HepG2 (cell line): ENCODE data around the gene MYO1B. TPM values are rescaled to one million over a fixed set of nuclear protein-coding genes. Genes with fewer than 3 reads are reported as not detected.
A peak's percentile ranks its signal among the peaks of the same experiment; 100 is the strongest.

ENCODE experiments used
- ARID2 ChIP-seq: sonication (generic); formaldehyde crosslinking; IDR thresholded peaks from 2 replicates; pipeline ENCODE4 v1.8.1; 2022; ENCODE audit warnings: mild to moderate bottlenecking, missing genetic modification reagents, borderline replicate concordance
- ARID5B ChIP-seq: IDR thresholded peaks from 2 replicates; pipeline ENCODE4 v1.4.0; 2020; ENCODE audit warnings: mild to moderate bottlenecking, missing genetic modification reagents
- ATF3 ChIP-seq: sonication (generic); formaldehyde crosslinking; IDR thresholded peaks from 2 replicates; pipeline ENCODE4 v1.4.0; 2020; ENCODE audit warnings: missing genetic modification reagents
- BATF2 ChIP-seq: sonication (generic); formaldehyde crosslinking; IDR thresholded peaks from 2 replicates; pipeline ENCODE4 v1.8.0; 2022; ENCODE audit warnings: mild to moderate bottlenecking, missing genetic modification reagents, moderate library complexity
- CEBPZ ChIP-seq: IDR thresholded peaks from 2 replicates; pipeline ENCODE4 v1.6.1; 2012; ENCODE audit warnings: low read length, improper control_type of control experiment
- CHD2 ChIP-seq: IDR thresholded peaks from 2 replicates; pipeline ENCODE4 v1.6.1; 2011; ENCODE audit warnings: low read depth, low read length, improper control_type of control experiment
- GATAD2A ChIP-seq: IDR thresholded peaks from 2 replicates; pipeline ENCODE4 v1.6.1; 2016
- KDM4B ChIP-seq: sonication (generic); formaldehyde crosslinking; IDR thresholded peaks from 2 replicates; pipeline ENCODE4 v1.4.0; 2020; ENCODE audit warnings: missing genetic modification reagents
- KMT2A ChIP-seq: sonication (generic); formaldehyde crosslinking; IDR thresholded peaks from 2 replicates; pipeline ENCODE4 v1.4.0; 2020; ENCODE audit warnings: missing genetic modification reagents
- ZBTB43 ChIP-seq: sonication (generic); formaldehyde crosslinking; conservative IDR thresholded peaks from 2 replicates; pipeline ENCODE4 v1.4.0; 2020; ENCODE audit warnings: missing genetic modification reagents
- ZFP62 ChIP-seq: sonication (generic); formaldehyde crosslinking; IDR thresholded peaks from 2 replicates; pipeline ENCODE4 v1.4.0; 2020; ENCODE audit warnings: missing genetic modification reagents
- ZNF335 ChIP-seq: sonication (generic); formaldehyde crosslinking; IDR thresholded peaks from 2 replicates; pipeline ENCODE4 v1.4.0; 2020; ENCODE audit warnings: missing genetic modification reagents
- ZNF501 ChIP-seq: sonication (generic); formaldehyde crosslinking; IDR thresholded peaks from 2 replicates; pipeline ENCODE4 v1.5.1; 2020; ENCODE audit warnings: mild to moderate bottlenecking, moderate library complexity, missing genetic modification reagents
- ZNF552 ChIP-seq: sonication (generic); formaldehyde crosslinking; IDR thresholded peaks from 2 replicates; pipeline ENCODE4 v1.9.0; 2022; ENCODE audit warnings: missing genetic modification reagents, mild to moderate bottlenecking, borderline replicate concordance
- ZNF615 ChIP-seq: sonication (generic); formaldehyde crosslinking; IDR thresholded peaks from 2 replicates; pipeline ENCODE4 v1.5.0; 2020; ENCODE audit warnings: mild to moderate bottlenecking, missing genetic modification reagents, borderline replicate concordance
- ZNF720 ChIP-seq: sonication (generic); formaldehyde crosslinking; IDR thresholded peaks from 2 replicates; pipeline ENCODE4 v1.4.0; 2020; ENCODE audit warnings: missing genetic modification reagents
- ZNF746 ChIP-seq: sonication (generic); formaldehyde crosslinking; IDR thresholded peaks from 2 replicates; pipeline ENCODE4 v1.8.0; 2022; ENCODE audit warnings: mild to moderate bottlenecking, missing genetic modification reagents
- polyA plus RNA-seq, 8 experiments: library from polyadenylated mRNA; depleted of rRNA in 3 of 8; stranded (reverse) in 7 of 8; unstranded in 1 of 8; fragments of >200 nt; fragmentation: Illumina TruSeq in 4 of 8; extraction: Trizol in 4 of 8; gene quantifications; 2 replicates each; pipeline versions ENCODE4 v1.2.1 to v1.2.3, GENCODE V29; 2011 to 2016; ENCODE audit warnings: low read depth in 4 of 8, missing spikeins in 1 of 8, mixed read lengths in 1 of 8; ENCODE audit not compliant: insufficient read depth in 1 of 8
- total RNA-seq, 5 experiments: library from RNA; depleted of rRNA; stranded (reverse); fragments of >200 nt; fragmentation: Illumina TruSeq; extraction: Trizol; gene quantifications; 2 replicates each; pipeline ENCODE4 v1.2.3, GENCODE V29; 2016; ENCODE audit warnings: low read depth in 1 of 5

Gene MYO1B
- total and polyA plus RNA-seq, 2 of the 13 experiments (the other 11 are each of a cell fraction or from before 2014, with no cell fraction given), result 36.9 to 89.8 TPM

GRCh38 chr2:191245046-191245868 lies at the start of gene MYO1B (continued):
- TF ChIP-seq ATF3 (CRISPR knock-in tag) (peak; percentile 59), GATAD2A (CRISPR knock-in tag) (no peak; the same call in 1 of the 2 replicates), ZNF501 (no peak; the same call in 1 of the 2 replicates), CEBPZ (no peak), ZFP62 (CRISPR knock-in tag) (no peak), KDM4B (CRISPR knock-in tag) (no peak), ZNF746 (peak; percentile 75; the same call in 1 of the 2 replicates), CHD2 (no peak), ARID2 (CRISPR knock-in tag) (peak; percentile 90; the same call in 1 of the 2 replicates), KMT2A (CRISPR knock-in tag) (peak; percentile 75), BATF2 (CRISPR knock-in tag) (no peak; the same call in 1 of the 2 replicates), ZNF335 (CRISPR knock-in tag) (peak; percentile 16; the same call in 1 of the 2 replicates), ZBTB43 (CRISPR knock-in tag) (peak; percentile 65; the same call in 1 of the 2 replicates), ZNF552 (no peak), ARID5B (CRISPR knock-in tag) (peak; percentile 56), ZNF720 (CRISPR knock-in tag) (no peak), ZNF615 (CRISPR knock-in tag) (no peak)
